ENCODE results near the gene STARD10. TPM values are rescaled to one million over a fixed set of nuclear protein-coding genes. Genes with fewer than 3 reads are reported as not detected.
A peak's percentile ranks its signal among the peaks of the same experiment; 100 is the strongest.
"Not testable (repeated sequence)": the region's sequence is repeated elsewhere in the genome, so short reads cannot be mapped to it uniquely, and the experiment has no call there.

Gene STARD10
- total and polyA plus RNA-seq, 8 donors: 83.8 to 146 (median 114) TPM

DNA sequence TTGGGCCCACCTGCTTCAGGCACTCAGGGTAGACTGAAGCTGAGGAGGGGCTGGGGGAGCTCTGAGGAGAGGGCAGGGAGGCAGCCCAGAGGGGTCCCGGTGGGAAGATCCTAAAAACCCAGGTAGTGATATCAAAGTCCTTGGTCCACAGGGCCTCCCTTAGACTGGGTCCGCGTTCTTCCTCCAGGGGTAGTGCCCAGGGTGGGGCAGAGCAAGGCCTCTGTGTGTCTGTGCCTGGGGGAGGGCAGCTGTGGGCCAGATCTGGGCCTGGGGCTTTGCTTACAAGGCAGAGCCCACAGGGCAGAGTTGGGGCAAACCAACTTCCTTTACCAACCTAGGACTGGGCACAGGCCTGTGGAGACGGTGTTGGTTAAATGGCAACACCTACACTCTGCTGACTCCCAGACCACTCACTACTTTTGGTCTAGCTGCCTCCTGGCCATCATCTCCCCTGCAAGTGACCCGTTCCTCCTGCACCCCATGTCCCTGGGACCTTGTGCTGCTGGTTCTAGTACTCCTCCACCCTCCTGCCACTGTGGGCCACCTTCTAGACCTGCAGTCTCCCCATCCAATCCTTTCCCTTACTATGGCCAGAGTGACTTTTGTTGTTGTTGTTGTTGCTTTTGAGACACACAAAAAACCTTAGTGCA lies 36.2 kb upstream of the STARD10 start:
- intact Hi-C loops (cut with DNase I): loop anchor here (5.0 to 10.0 kb wide), 2 partner anchors 345 to 347 kb away; no protein-coding TSS in a partner anchor
- no peak for DNase-seq
- Histone ChIP-seq H3K36me3 (peaks cover 0 to 69% of the 10 kb centered on the region in 2 donors), H3K9me3 (no peaks in the 10 kb centered on the region), H3K27me3 (no peaks in the 10 kb centered on the region), H3K4me3 (no peak overlapping the region), H3K27ac (peak overlapping the region in 1 of 2 donors; percentile 77), H3K4me1 (peaks cover 2 to 62% of the 10 kb centered on the region in 2 donors)
- ATAC-seq: no peak
- TF ChIP-seq, protein P1, sequence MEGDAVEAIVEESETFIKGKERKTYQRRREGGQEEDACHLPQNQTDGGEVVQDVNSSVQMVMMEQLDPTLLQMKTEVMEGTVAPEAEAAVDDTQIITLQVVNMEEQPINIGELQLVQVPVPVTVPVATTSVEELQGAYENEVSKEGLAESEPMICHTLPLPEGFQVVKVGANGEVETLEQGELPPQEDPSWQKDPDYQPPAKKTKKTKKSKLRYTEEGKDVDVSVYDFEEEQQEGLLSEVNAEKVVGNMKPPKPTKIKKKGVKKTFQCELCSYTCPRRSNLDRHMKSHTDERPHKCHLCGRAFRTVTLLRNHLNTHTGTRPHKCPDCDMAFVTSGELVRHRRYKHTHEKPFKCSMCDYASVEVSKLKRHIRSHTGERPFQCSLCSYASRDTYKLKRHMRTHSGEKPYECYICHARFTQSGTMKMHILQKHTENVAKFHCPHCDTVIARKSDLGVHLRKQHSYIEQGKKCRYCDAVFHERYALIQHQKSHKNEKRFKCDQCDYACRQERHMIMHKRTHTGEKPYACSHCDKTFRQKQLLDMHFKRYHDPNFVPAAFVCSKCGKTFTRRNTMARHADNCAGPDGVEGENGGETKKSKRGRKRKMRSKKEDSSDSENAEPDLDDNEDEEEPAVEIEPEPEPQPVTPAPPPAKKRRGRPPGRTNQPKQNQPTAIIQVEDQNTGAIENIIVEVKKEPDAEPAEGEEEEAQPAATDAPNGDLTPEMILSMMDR (IDR thresholded peaks at IDR 0.05): no peak

DNA sequence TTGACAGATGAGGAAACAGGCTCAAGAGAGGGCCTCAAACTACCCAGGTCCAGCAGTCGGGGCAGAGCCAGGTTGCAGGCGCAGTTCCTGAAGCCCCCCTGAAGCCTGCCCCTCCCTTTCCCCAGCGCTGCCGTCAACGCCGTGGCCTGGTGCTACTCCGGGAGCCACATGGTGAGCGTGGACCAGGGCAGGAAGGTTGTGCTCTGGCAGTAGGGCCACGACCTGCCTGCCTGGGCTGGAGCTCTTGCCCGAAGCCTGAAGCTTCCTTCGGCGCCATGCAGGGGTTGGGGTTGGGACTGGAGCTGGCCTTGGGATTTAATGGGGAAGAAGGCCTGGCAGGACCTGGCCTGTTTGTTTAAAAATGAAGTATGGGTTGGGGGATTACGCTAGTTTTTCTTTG lies 35.3 kb upstream of the STARD10 start:
- no peak for ATAC-seq
- intact Hi-C loops (cut with DNase I): no loop called here
- TF ChIP-seq, protein P1 (IDR thresholded peaks at IDR 0.05): no peak
- Histone ChIP-seq H3K27ac (peak overlapping the region in 1 of 2 donors; percentile 77), H3K4me3 (no peak overlapping the region), H3K27me3 (no peaks in the 10 kb centered on the region), H3K9me3 (no peaks in the 10 kb centered on the region), H3K4me1 (peaks cover 2 to 54% of the 10 kb centered on the region in 2 donors), H3K36me3 (peaks cover 0 to 77% of the 10 kb centered on the region in 2 donors)
- no peak for DNase-seq

DNA sequence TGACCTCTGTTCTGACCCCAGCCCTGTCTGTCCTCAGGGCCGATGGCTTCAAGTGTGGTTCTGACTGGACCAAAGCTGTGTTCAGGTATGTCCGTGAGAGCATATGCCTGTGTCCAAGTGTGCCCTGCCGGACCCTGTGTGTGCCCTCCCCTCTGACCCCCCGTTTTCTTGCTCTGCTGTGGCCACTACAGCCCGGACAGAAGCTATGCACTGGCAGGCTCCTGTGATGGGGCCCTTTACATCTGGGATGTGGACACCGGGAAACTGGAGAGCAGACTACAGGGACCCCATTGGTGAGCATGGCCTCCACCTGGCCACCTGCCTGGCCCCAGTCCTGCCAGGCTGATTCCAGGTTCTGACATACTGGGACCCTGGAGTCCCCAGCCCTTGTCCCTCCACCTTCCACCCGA lies 34.9 kb upstream of the STARD10 start:
- Histone ChIP-seq H3K4me3 (no peak overlapping the region), H3K27ac (peak overlapping the region in 1 of 2 donors; percentile 77), H3K4me1 (peaks cover 2 to 51% of the 10 kb centered on the region in 2 donors), H3K9me3 (no peaks in the 10 kb centered on the region), H3K36me3 (peaks cover 0 to 82% of the 10 kb centered on the region in 2 donors), H3K27me3 (no peaks in the 10 kb centered on the region)
- no peak for DNase-seq
- TF ChIP-seq, protein P1 (IDR thresholded peaks at IDR 0.05): no peak
- intact Hi-C loops (cut with DNase I): no loop called here
- ATAC-seq: no peak

DNA sequence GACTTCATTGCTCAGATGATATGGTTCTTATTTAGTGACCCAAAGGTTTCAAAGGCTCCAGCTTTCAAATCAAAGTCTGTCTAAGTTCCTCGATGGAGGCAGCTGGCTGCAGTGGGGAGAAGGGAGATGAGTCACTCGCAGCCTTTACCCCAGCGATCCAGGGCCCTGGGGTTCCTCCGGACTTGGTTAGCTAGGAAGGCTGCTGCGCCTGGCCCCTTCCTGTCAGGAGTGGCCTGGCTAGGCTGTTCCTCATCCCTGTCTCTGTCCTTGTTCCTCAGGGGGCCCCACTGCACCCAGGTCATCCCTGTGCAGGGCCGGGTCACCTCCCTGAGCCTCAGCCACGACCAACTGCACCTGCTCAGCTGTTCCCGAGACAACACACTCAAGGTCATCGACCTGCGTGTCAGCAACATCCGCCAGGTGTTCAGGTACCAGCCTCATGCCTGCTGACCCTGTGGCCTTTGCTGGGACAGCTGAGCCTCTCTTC lies 34.3 kb upstream of the STARD10 start:
- Histone ChIP-seq H3K4me1 (peaks cover 0 to 45% of the 10 kb centered on the region in 2 donors), H3K27ac (peak overlapping the region in 1 of 2 donors; percentile 77), H3K36me3 (peaks cover 0 to 87% of the 10 kb centered on the region in 2 donors), H3K4me3 (no peak overlapping the region), H3K9me3 (no peaks in the 10 kb centered on the region), H3K27me3 (no peaks in the 10 kb centered on the region)
- ATAC-seq: peak; percentile 8
- DNase-seq: peak in 1 of 4 donors; percentile 82
- intact Hi-C loops (cut with DNase I): no loop called here
- TF ChIP-seq, protein P1 (IDR thresholded peaks at IDR 0.05): no peak

DNA sequence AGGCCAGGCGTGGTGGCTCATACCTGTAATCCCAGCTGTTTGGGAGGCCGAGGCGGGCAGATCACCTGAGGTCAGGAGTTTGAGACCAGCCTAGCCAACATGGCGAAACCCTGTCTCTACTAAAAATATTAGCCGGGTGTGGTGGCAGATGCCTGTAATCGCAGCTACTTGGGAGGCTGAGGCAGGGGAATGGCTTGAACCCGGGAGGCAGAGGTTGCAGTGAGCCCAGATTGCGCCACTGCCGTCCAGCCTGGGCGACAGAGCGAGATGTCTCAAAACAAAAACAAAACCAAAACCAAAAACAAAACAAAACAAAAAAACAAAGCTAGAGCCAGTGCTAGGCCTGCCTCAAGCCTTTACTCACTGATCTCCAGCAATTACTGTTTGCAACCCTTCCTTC lies 33.8 kb upstream of the STARD10 start:
- H3K4me1 ChIP-seq: peaks cover 0 to 41% of the 10 kb centered on the region in 2 donors
- H3K9me3 ChIP-seq; ATAC-seq; H3K4me3 ChIP-seq; DNase-seq; intact Hi-C loops (cut with DNase I); H3K27me3 ChIP-seq: not testable (repeated sequence)
- H3K27ac ChIP-seq: peak overlapping the region; percentile 13 to 77
- peaks cover 0 to 87% of the 10 kb centered on the region in 2 donors for H3K36me3 ChIP-seq

Measured in left lung (tissue), 10 donors.